ENCODE results near the gene TP53I11.

TP53I11 gene

GRCh38 chr11:44915621-44916020 lies 35.1 kb downstream of the TP53I11 start:
- ChIA-PET CTCF (interaction anchor here (2.2 kb wide), 1 partner anchor 12 kb away, joined by 14 read pairs; no protein-coding TSS in a partner anchor), POLR2A (no interaction called here)

DNA sequence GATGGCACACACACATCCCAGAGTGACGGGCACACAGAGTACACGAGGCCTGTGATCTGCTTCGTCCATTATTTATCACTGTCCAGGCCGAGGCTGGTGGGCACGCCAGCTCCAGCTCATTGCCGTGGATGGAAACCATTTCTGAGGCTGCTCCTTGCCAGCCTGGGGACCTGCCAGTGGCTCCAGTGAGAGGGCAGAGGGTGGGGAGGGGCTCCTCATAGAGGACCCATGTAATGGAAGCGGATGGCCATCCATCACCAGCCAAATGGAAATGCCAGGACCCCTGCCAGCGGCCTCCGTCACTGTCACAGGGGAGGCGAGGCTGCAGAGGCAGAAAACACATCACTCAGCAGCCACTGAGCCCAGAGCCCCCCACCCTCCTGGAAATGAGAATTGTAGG lies 35.7 kb downstream of the TP53I11 start:
- CTCF ChIA-PET = interaction anchor here (2.2 kb wide), 1 partner anchor 12 kb away, joined by 14 read pairs; no protein-coding TSS in a partner anchor
- TF ChIP-seq, protein P1, sequence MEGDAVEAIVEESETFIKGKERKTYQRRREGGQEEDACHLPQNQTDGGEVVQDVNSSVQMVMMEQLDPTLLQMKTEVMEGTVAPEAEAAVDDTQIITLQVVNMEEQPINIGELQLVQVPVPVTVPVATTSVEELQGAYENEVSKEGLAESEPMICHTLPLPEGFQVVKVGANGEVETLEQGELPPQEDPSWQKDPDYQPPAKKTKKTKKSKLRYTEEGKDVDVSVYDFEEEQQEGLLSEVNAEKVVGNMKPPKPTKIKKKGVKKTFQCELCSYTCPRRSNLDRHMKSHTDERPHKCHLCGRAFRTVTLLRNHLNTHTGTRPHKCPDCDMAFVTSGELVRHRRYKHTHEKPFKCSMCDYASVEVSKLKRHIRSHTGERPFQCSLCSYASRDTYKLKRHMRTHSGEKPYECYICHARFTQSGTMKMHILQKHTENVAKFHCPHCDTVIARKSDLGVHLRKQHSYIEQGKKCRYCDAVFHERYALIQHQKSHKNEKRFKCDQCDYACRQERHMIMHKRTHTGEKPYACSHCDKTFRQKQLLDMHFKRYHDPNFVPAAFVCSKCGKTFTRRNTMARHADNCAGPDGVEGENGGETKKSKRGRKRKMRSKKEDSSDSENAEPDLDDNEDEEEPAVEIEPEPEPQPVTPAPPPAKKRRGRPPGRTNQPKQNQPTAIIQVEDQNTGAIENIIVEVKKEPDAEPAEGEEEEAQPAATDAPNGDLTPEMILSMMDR (IDR thresholded peaks at IDR 0.05; ENCODE audit: control extremely low read depth, extremely low read depth, low read depth, missing control alignments) = no peak
- POLR2A ChIA-PET = no interaction called here
- DNase-seq (ENCODE audit: extremely low spot score) = no peak

More at GRCh38 chr11:44915621-44916020, 35.1 kb downstream of the TP53I11 start:
- DNase-seq (ENCODE audit: extremely low spot score) = no peak
- TF ChIP-seq, protein P1 (IDR thresholded peaks at IDR 0.05; ENCODE audit: control extremely low read depth, extremely low read depth, low read depth, missing control alignments) = no peak

DNA sequence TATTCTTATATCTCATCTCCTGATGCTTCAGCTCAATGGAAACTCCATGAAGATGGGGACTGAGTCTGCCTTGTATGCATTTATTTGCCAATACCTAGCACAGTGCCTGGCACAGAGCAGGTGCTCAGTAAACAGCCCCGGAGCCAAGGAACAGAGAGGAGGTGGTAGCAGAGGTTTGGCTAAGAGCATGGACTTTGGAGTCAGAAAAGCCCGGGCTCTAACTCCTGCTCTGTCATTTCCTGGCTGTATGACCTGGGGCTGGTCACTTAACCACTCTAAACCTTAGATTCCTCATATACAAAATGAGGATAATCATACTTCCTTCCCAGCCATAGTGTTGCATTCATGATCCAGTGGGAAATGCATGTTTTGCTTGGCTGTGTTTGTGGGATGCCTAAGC lies 36.6 kb downstream of the TP53I11 start:
- CTCF ChIA-PET = interaction anchor here (1.1 to 2.2 kb wide), 4 partner anchors 13 to 43 kb away, joined by 3 to 14 read pairs (median 4); no protein-coding TSS in a partner anchor
- TF ChIP-seq, protein P1 (IDR thresholded peaks at IDR 0.05; ENCODE audit: control extremely low read depth, extremely low read depth, low read depth, missing control alignments) = no peak
- POLR2A ChIA-PET = no interaction called here
- DNase-seq (ENCODE audit: extremely low spot score) = no peak

DNA sequence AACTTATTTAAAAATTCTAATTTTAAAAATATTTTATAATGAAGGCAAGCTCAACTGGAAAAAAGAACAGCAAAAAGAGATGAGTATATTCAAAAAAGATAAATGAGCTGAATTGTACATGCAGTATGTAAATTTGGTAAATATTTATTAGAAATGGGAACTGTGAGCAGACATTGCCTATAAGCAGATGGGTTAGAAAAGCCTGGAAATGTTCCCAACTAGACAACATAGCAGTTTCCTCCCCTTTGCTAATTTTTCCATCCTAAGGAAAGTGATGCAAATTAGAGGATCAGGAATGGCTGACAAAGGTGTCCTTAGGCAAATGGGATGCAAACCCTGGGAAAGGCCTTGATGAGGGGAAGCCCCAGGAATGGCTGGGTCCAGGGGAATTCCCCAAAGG lies 37.2 kb downstream of the TP53I11 start:
- no peak for DNase-seq (ENCODE audit: extremely low spot score)
- POLR2A ChIA-PET = no interaction called here
- TF ChIP-seq, protein P1 (IDR thresholded peaks at IDR 0.05; ENCODE audit: control extremely low read depth, extremely low read depth, low read depth, missing control alignments) = no peak
- CTCF ChIA-PET = interaction anchor here (1.1 to 1.6 kb wide), 4 partner anchors 12 to 42 kb away, joined by 3 to 6 read pairs (median 4); no protein-coding TSS in a partner anchor

- TF ChIP-seq, protein P1 (IDR thresholded peaks at IDR 0.05; ENCODE audit: control extremely low read depth, extremely low read depth, low read depth, missing control alignments) = no peak
- DNase-seq (ENCODE audit: extremely low spot score) = no peak
- POLR2A ChIA-PET = no interaction called here
- CTCF ChIA-PET = interaction anchor here (0.8 to 2.7 kb wide), 18 partner anchors 9 to 634 kb away, joined by 3 to 33 read pairs (median 6); no protein-coding TSS in a partner anchor
Measured at GRCh38 chr11:44912270-44912987, 38.3 kb downstream of the TP53I11 start.

DNA sequence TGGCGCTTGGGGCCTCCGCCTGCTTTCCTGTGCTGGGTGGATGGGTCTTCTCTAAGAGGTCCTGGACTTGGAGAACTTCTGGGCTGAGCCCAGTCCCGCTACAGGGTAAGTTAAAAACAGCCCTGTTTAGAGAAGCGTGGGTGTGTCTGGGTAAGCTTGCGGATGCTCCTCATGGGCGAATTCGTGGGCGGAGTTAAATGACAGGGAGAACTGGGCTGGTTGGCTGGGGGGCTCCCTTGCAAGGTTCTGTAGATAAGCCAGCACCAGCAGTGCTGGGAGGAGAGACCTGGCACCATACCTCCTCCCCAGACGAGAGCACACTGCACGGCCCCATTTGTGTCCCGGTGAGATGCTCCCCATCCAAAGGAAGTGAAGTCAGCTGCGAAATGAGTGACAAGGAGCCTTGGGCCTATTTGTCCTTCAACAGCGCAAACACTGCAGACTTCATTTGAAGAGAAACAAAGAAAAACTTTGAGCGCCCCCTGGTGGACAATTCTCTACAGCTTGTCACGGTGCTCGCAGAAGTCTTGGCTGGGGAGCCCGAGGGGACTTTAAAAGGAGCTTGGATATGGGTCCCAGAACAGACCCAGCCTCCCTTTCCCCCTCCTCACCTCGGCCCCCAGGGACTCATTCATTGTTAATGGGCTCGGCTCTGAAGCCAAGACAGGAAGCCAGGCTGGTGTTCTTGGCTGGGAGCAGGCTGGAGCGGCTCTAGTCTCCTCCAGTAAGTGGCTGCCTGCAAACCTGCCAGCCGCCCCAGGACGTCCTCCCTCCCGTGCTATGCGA lies 39.5 kb downstream of the TP53I11 start:
- DNase-seq (ENCODE audit: extremely low spot score) = peak; percentile 82
- ChIA-PET CTCF (interaction anchor here (0.6 to 2.7 kb wide), 68 partner anchors 8 to 807 kb away, joined by 3 to 33 read pairs (median 4); partner anchors contain the start of gene TSPAN18), POLR2A (no interaction called here)
- TF ChIP-seq, protein P1 (IDR thresholded peaks at IDR 0.05; ENCODE audit: control extremely low read depth, extremely low read depth, low read depth, missing control alignments) = peak; percentile 71

Data from GM10248 (cell line).